Measurements from ENCODE around the gene DSCAM.

DNA sequence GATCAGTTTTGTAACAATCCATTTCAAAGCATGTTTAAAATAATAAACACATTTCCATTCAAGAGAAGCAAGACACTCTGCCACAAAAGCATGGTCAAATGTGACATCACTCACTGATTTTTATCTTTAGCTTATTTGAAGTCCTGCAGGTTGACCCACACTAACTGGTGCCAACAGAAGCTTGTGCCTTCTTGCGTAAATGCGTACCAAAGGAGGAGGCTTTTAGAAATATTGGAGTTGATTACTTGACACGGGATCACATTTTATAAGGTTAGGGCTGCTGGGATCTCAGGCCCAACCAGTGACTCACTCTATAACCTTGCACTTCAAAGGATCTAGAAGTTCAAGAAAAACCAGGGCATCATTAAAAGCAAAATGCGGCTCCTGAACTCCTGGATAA is 776.1 kb downstream of the DSCAM start:
- TF ChIP-seq, protein P1, sequence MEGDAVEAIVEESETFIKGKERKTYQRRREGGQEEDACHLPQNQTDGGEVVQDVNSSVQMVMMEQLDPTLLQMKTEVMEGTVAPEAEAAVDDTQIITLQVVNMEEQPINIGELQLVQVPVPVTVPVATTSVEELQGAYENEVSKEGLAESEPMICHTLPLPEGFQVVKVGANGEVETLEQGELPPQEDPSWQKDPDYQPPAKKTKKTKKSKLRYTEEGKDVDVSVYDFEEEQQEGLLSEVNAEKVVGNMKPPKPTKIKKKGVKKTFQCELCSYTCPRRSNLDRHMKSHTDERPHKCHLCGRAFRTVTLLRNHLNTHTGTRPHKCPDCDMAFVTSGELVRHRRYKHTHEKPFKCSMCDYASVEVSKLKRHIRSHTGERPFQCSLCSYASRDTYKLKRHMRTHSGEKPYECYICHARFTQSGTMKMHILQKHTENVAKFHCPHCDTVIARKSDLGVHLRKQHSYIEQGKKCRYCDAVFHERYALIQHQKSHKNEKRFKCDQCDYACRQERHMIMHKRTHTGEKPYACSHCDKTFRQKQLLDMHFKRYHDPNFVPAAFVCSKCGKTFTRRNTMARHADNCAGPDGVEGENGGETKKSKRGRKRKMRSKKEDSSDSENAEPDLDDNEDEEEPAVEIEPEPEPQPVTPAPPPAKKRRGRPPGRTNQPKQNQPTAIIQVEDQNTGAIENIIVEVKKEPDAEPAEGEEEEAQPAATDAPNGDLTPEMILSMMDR (IDR thresholded peaks at IDR 0.05): no peak
- TF ChIP-seq POLR2A (IDR thresholded peaks at IDR 0.05): no peak
